Stimulated activated CD4-positive, alpha-beta T cell treated with anti-CD3 and anti-CD28 coated beads, Interleukin-2, amount 100 ng/mL, for 24 hours (primary cell): ENCODE data around the gene NUDT22.

Source experiments
- DNase-seq, 2 donors: peaks; one replicate each; pipeline ENCODE4 v3.0.0-alpha.2; 2020

Gene NUDT22

GRCh38 chr11:64229744-64230170 is 3.7 kb downstream of the NUDT22 start:
- DNase-seq, result no peak

DNA sequence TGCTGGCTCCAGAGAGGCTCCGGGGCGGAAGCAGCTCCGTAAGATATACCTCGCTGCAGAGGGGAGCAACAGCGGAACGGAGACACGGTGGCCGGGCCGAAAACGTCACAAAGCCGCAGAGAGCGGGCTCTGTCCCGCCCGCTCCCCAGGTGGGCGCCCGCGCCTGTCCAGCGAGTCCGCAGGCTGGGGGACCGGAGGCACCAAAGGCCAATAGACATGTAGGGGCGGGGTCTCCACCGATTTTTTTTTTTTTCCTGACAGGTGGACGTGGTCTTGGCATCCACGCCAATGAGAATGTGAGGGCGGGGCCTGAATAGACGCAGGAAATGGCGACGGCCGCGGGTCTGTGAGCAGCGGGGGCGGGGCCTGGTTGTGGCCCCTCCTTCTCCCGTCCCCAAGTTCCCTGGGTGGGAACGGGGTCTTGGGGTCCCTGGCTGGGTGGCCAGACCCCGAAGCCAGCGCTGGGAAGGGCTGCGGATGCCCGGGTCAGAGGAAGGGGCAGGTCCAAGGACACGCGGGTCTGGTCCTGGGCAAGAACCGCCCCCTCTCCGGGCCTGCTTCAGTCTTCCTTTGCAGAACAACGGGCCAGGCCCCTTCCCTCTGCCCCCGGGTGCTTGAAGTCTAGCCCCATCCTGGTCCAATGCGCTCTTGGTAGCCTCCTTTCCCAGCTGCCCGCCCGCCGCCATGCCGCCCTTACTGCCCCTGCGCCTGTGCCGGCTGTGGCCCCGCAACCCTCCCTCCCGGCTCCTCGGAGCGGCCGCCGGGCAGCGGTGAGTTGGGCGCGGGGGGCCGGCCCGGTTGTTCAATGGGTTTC is 4.3 kb downstream of the NUDT22 start, which contains the start of gene DNAJC4:
DNAJC4 (plus strand) TSS at position 378 of the 814 bp plus-strand sequence; CDS start at position 685, 307 bp downstream.
- peak; percentile 90 to 92 for DNase-seq

- DNase-seq, result no peak
Observed at GRCh38 chr11:64230985-64231365, 4.9 kb downstream of the NUDT22 start.

DNA sequence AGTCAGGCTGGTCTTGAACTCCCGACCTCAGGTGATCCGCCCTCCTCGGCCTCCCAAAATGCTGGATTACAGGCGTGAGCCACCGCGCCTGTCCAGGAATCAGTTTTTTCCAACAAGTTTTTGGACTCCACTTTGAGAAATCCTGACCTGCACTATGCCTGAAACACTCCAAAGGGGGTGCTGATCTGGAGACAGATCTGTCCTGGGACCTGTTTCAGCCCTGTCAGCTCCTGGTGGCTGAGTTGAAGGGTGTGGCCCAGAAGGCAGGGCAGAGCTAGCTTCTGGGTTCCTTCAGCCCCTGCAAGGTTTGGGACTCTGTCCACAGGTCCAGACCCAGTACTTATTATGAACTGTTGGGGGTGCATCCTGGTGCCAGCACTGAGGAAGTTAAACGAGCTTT is 5.5 kb downstream of the NUDT22 start:
- no peak for DNase-seq

DNA sequence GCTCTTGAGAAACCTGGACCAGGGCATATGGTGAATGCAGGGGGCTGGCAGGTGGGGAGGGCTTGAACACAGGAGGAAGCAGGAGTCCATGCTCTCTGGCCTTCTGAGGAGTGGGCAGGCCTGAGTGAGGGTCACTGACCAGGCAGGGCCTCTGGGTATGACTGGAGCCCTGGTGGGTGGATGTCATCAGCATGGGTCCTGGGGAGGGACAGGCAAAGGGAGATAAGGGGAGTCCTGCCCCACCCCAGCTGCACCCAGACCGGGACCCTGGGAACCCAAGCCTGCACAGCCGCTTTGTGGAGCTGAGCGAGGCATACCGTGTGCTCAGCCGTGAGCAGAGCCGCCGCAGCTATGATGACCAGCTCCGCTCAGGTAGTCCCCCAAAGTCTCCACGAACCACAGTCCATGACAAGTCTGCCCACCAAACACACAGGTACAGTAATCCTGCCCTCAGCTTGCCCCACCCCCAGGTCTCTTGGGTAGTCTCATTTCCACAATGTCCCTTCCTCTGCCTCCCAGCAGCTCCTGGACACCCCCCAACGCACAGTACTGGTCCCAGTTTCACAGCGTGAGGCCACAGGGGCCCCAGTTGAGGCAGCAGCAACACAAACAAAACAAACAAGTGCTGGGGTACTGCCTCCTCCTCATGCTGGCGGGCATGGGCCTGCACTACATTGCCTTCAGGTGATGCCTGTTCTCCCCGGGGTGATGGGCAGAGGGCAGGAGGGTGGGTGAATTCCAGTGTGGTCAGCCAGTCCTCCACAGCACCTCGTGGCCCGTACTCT is 6.3 kb downstream of the NUDT22 start:
- no peak for DNase-seq

- DNase-seq, result no peak
Observed at GRCh38 chr11:64232967-64233315, 6.9 kb downstream of the NUDT22 start.

DNA sequence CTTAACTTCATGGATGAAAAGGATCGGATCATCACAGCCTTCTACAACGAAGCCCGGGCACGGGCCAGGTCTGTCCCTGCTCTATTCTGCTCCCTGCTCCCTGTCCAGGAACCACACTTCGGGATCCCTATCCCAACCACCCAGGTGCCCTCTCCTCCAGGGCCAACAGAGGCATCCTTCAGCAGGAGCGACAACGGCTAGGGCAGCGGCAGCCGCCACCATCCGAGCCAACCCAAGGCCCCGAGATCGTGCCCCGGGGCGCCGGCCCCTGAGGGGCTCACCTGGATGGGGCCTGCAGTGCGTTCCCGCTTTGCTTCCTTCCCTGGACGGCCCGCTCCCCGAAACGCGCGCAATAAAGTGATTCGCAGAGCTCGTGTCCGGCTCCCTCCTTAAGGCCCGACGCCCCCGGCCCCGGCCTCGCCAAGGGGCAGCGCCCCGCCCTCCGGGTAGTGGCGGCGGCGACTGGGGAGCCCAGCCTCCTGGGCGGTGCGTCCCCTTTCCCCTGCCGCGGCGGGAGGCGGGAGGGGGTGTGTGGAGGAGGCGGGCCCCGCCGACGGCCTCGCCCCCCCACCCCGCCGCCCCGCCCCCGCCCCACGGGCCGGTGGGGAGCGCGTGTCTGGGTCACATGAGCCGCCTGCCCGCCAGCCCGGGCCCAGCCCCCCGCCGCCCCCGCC is 8.0 kb downstream of the NUDT22 start, which contains the start of gene VEGFB:
VEGFB (plus strand) TSS at position 672 of the 674 bp plus-strand sequence. CDS start 250 bp downstream, outside the sequence.
- DNase-seq, result peak; percentile 70 to 78

- DNase-seq, result peak in 1 of 2 donors; percentile 63
Observed at GRCh38 chr11:64234647-64235379, 8.7 kb downstream of the NUDT22 start.

DNA sequence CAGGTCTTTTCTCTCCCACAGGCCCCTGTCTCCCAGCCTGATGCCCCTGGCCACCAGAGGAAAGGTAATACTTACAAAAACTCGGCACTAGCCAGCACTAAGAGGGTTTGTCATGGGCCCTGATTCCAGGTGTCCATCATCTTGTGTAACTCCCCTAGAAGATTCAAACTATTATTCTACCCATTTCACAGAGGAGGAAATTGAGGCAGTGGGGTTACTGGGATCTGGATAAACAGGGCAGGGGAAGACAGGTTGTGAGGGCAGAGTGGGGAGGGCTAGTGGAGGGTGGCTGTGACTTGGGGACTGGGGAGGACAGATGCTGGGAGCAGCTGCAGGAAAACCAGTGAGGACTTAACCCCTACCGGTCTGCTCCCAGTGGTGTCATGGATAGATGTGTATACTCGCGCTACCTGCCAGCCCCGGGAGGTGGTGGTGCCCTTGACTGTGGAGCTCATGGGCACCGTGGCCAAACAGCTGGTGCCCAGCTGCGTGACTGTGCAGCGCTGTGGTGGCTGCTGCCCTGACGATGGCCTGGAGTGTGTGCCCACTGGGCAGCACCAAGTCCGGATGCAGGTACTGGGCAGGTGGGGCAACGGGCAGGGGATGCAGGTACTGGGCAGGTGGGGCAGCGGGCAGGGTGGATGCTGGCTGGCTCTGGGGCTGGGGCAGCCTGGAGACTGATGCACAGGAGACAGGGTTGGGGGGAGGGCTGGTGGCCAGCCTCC is 9.5 kb downstream of the NUDT22 start:
- no peak for DNase-seq

DNA sequence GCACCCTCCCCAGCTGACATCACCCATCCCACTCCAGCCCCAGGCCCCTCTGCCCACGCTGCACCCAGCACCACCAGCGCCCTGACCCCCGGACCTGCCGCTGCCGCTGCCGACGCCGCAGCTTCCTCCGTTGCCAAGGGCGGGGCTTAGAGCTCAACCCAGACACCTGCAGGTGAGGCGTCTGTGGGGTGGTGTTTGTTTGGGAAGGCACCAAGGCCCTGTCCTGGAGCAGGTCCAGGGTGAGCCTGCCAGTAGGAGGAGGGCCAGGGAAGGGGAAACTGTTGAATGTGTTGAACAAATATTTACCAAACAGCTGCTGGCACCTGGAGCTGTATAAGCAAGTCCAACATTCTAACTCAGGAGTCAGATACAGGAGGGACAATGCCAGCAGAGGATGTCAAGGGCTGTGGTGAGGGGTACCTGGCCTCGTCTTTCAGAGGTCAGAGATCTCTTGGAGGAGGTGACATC is 11.4 kb downstream of the NUDT22 start:
- DNase-seq, result no peak

DNA sequence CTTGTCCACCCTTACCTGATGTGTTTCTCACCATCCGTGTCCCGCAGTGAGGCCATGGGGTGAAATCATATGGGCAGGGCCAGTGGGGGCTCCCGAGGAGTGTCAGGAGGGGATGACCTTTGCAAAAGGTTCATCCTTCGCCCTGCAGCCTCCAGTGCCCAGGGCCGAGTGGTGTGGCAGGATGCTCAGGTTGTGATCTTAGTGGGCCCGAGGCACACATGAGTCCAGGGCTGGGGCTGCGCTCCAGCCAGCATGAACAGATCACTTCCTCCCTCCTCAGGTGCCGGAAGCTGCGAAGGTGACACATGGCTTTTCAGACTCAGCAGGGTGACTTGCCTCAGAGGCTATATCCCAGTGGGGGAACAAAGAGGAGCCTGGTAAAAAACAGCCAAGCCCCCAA is 12.0 kb downstream of the NUDT22 start:
- no peak for DNase-seq

DNA sequence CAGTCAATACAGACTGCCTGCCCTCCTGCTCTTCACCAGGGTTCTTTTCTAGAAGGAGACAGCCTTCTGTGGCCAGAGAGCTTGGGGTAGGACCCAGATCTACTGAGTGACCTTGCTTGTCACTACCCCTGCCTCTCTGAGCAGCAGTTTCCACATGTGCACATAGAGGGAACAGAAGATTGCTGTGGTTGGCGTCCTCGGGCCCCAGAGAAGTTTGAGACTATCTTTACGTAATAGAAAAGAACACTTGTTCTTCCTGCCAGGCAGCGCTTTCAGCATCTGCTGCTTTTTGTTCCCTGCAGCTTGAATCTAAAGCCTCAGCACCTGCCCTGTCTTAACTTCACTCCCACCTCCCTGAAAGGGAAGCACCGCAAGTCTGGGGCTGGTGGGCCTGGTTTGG is 12.9 kb downstream of the NUDT22 start:
- no peak for DNase-seq

DNA sequence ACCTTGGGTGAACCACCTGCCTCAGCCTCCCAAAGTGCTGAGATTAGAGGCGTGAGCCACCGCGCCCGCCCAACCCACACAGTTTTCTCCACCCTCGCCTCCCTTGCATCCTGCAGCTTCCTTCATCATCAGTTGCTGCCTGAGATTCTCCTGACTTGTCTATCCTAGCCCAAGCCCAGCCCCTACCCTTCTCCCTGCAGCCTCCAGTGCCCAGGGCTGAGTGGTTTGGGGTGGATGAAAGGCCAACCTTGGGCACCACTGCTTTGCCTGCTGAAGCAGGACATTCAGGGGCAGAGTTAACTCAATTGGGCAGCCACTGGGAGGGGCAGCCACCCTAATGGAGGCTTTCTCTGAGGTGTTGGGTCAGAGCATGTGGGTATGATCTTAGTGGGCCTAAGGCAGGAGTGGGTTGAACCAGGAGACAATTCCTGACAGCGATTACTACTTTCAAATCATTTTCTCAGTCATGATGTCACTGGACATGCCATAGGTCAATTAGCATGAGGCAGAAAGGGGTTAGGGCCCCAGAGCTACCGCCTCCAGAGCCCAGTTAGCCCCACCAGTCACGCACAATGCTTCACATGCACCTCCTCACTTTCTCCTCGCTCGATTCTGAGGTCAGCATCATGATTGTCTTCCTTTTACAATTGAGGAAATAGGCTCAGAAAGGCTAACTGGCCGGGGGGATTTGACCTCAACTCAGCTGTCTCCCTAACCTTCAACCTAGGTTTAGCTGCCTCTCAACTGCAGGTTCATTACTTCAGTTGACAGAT is 13.8 kb downstream of the NUDT22 start:
- DNase-seq, result no peak

- DNase-seq, result peak; percentile 97 to 98
Observed at GRCh38 chr11:64240435-64241240, 14.6 kb downstream of the NUDT22 start, which contains the start of gene FKBP2. TSS of gene FKBP2 (plus strand) at chr11:64241095. CDS start at chr11:64242388, 1,293 bp downstream.

DNA sequence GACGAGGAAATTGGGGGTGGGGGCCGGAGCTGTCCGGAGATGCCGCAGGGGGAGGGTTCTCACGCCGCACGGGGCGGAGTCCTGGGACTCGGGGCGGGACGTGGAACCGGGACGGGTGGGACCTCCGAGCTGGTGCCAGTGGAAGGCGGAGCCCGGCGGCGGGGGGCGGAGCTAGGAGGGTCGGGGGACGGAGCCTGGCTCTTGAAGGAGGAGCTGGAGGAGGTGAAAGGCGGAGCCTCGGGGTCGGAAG is 15.1 kb downstream of the NUDT22 start:
- DNase-seq, result peak in 1 of 2 donors; percentile 100

GRCh38 chr11:64241491-64242374 is 15.7 kb downstream of the NUDT22 start:
- DNase-seq, result peak in 1 of 2 donors; percentile 100

DNA sequence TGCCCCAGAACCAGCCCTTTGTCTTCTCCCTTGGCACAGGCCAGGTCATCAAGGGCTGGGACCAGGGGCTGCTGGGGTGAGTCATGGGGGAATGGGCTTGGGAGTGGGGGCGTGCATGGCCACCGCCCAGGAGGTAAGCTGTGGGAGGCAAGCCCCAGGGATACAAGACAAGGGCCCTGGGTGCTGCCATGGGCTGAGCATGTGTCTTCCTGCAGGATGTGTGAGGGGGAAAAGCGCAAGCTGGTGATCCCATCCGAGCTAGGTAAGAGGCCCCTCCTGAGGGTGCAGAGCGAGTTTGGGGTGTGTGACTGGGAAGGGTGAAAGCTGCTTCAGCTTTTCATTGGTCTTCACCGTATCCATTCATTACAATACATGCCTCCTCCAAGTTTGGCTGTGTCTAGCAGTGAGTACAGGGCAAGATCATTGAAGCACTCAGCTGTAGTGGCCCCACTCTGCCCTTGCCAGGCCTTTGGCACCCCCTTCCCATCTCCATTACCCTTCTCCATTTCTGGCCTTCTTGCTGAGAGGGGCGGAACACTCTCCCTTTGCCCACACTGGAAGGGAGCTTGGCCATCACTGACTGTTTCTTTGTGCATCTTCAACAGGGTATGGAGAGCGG is 17.3 kb downstream of the NUDT22 start:
- no peak for DNase-seq

DNA sequence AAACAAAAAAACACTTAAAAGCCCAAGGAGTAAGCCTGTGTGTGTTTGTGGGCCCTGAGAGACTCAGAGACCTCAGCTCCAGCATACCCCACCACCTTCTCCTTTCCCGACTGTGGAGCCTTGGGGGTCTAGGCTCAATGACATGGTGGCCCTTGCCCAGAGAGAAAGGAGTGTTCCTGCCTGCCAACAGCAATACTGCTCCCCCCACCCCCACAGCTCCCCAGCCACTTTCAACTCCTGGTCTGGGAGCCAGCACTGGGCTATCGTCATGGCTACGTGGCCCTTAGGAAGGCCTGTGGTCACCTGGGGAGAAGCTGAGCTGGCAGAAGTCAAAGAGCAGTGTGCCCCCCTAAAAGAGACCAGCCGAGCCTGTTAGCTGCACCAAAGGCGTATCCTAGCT is 18.0 kb downstream of the NUDT22 start:
- no peak for DNase-seq

GRCh38 chr11:64244966-64245365 is 18.9 kb downstream of the NUDT22 start:
- no peak for DNase-seq
